ENCODE measurements around the gene BBLN.

The BBLN gene

DNA sequence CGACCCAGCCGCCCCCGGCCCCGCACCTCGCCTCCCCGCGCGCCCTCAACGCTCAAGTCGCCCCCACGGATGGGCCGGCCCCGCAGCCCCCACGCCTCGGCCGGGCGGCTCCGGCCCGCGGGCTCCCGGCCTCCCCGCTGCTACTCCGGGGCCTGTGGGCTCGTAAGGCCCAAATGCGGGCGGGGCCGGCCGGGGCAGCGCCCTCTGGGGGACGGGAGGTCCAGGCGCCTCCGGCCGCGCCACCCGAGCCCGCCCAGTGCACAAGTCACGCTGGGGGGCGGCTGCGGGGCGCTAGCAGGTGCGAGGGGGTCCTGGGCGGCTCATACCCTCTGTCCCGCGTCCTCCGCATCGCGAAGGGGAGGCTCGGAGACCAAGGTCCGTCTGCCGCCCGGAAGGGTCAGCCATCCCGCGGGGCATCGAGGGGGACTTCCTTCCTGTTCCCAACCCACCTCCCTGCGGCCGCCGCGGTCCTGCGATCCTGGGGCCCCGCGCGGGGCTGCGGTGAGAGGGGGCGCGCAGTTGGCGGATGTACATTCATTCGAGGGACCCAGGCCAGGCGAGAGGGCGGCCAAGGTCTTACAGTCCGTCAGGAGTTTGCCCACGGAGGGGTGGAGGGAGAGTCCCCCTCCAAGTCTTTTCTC is 31.5 kb downstream of the BBLN start, which contains the start of gene CIZ1:
Gene CIZ1, minus strand, starts transcription at position 167 of the 641 bp plus-strand sequence. CDS start 715 bp downstream, outside the sequence.
- peak; percentile 49 for DNase-seq (ENCODE audit: low read depth)

DNA sequence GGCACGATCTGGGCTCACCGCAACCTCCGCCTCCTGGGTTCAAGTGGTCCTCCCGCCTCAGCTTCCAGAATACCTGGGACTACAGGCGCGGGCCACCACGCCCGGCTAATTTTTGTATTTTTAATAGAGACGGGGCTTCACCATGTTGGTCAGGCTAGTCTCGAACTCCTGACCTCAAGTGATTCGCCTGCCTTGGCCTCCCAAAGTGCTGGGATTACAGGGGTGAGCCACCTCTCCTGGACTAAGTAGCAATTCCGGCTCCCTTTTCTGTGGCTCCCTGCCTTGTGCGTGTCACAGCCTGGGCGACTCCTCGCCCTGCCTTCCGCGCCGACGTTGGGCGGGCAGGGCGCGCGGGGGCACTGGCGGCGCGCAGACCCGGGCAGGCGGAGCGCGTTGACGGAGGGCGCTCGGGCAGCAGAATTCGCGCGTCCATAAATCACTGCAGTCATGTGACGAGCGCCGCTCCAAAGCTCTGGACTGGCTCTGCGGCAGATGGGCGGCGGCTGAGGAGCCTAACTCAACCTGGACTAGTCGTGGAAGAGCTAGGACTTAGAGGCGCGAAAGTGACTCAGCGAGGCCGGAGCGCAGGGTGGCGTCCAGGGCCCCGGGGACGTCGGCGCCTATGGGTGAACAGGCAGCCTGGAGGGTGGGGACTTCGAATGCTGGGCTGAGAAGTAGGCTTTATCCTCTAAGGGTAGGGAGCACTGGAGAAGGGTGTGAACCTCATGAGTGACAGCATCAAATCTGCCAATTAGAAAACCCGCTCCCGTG is 32.7 kb downstream of the BBLN start:
- no peak for DNase-seq (ENCODE audit: low read depth)

DNA sequence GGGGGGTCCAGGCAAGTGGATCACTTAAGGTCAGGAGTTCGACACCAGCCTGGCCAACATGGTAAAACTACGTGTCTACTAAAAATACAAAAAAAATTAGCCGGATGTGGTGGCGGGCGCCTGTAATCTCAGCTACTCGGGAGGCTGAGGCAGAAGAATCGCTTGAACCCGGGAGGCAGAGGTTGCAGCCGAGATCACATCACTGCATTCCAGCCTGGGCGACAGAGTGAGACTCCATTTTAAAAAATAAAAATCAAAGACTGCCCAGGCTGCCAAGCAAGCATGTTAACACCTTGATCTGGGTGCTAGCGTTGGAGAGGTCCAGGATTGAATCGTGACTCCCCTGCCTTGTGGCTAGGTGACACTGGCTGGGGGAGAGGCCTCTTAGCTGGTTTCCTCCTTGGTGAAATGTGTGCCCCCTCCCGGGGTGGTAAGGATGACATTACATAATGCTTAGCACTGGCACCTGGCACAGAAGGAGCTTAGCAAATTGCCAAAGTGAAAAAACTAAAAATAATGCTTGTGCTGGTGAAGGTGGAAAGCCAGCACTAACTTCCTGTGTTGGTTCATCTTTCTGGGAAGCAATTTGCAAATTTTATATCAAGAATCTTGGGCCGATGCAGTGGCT is 33.5 kb downstream of the BBLN start:
- DNase-seq (ENCODE audit: low read depth): no peak

DNA sequence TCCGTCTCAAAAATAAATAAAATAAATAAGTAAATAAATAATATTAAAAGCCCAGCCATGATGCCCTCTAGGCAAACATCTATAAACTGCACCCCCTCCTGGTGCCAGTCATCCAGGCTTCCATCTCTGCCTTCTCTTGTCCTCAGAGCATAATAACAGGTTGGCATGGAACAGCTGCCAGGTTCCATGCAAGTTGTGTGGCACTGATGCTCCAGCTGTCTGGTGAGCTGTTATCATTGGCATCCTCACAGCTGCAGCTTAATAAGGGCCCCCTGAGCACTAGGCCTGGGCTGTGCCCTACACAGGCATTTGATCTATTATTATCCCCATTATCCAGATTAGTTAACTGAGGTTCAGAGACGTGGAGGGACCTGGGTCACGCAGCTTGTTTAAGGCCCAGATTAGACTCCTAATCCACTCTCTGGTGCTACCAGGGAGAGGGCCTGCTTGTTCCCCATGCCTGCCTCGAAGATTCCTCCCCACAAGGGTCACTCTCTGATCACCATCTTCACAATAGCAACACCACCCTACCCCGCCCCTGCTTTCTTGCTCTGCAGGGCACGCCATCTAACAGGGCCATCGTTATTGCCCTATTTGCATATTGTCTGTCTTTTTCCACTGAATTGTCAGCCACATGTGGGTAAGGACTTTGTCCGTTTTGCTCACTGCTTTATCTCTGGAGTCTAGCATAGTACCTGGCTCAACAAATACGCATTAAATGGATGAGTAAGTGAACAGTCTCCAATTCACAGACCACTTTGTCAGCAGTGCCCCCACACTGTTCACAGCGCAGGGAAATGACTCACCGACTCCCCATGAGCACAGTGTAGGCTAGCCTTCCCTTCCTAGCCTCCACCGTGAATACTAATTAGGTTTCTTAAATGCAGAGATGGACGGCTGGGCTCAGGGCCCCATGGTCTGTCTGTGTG is 41.6 kb downstream of the BBLN start:
- no peak for DNase-seq (ENCODE audit: low read depth)

DNA sequence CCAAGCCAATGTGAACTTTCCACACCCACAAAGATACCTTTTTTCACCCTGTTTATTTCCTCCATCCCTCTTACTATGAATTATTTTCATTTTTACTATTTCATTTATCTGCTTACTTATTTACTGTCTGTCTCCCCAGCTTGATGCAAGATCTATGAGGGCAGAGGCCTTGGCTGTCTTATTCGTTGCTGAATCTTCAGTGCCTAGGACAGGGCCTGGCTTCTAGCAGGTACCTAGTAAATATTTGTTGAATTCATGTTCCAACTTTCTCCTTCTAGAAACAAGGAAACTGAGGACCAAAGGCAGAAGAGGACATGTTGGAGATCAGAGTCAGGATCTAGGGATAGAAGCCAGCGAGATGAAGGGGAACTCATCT is 42.6 kb downstream of the BBLN start:
- no peak for DNase-seq (ENCODE audit: low read depth)

DNA sequence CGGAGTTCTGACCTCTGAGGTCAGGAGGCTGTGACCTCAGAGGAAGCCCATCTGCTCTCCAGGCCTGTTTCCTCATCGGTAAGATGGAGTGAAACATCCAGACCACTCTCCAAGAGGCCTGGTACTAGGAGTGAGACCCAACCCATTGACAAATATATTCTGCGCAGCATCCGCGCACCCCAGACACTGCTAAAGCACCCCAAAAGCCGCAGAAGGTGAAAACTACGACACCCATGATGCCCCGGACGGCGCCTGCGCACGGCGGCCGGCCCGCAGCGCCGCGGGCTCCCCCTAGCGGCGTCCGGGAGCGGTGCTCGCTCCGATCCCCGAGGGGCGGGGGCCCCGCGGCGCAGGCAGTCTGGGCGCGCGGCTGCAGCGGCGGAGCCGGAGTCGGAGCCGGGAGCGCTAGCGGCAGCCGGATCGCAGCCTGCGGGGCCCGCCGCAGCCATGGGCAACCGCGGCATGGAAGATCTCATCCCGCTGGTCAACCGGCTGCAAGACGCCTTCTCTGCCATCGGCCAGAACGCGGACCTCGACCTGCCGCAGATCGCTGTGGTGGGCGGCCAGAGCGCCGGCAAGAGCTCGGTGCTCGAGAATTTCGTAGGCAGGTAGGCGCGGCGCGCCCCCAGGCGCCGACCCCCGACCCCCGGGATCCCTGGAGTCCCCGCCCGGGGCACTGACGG is 43.1 kb downstream of the BBLN start, which contains the start of gene DNM1:
Gene DNM1, plus strand, starts transcription at position 356 of the 683 bp plus-strand sequence. Its CDS starts 92 bp downstream, at position 448.
- no peak for DNase-seq (ENCODE audit: low read depth)

GRCh38 chr9:128203707-128204551 is 43.9 kb downstream of the BBLN start:
- DNase-seq (ENCODE audit: low read depth): no peak

DNA sequence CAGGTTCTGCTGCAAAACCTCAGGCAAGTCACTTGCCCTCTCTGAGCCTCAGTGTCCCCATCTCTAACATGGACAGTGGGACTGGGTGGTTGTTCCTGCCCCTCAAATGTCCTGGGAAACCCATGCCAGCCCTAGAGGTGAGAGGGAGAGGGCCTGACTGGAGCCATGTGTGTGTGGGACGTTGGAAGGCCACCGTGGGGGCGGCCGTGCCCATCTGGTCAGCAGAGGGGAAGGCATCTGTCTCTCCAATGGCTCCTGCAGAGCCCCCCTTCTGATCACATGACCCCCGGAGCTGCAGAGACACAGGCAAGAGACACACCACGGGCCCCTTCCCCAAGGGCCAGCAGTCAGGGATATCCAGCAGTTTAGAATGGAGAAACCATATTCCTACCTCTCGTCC is 44.8 kb downstream of the BBLN start:
- DNase-seq (ENCODE audit: low read depth): no peak

GRCh38 chr9:128205296-128205944 is 45.4 kb downstream of the BBLN start:
- no peak for DNase-seq (ENCODE audit: low read depth)

DNA sequence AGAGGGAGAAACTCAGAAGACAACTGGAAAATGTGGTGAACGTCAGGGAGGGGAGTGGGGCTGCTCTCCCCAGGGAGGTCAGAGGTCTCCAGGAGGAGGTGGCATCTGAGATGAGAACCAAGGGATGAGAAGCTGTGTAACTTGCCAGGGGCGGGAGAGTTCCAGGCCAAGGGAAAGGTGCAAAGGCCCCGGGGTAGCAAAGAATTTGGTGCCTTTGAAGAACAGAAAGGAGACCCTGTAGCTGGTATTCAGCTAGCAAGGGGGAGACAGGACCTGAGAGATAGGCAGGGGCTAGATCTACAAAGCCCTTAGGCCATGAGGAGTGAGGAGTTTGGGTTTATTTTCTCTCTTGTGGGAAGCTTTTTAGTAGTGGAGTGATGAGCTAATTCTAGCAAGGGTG is 46.4 kb downstream of the BBLN start:
- no peak for DNase-seq (ENCODE audit: low read depth)

DNA sequence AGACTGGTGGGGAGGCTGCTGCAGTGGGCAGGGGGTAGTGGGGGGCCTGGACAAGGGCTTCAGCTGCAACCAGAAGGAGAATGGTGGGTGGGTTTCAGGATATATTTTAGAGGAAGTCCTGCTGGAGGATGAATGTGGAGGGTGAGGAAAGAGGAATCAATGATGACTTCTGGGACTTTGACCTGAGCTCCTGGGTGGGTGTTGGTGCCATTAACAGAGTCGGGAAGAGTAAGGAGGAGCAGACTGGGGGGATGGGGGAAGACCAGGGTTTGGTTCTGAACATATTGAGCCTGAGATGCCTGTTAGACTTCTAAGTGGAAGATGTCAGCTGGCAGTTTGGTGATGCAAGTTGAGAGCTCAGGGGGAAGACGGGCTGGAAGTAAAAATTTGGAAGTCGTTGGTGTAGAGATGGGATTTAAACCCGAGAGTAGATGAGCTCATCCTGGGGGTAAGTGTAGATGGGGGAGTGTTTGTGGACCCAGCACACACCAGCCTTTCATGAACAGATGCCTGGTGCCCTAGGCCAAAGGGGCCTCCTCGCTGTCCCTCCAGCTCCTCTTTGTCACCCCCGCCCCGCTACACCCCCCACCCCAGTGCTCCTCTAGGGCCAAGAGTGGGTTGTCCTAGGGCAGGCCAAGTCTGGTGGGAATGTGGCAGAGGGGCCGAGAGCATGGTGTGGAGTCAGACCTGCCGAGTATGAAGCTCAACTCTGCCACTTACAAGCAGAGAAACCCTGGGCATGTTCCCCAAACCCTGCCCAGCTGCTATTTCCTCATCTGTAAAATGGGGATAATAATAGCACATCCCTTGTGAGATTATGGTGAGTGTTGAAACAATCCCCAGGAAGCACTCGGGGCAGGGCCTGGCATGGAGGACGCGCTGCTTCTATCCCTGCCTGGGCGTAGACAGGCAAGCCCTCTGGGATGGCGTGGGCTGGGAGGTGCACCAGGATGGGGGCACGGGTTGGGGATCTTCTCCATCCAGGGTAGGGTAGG is 47.1 kb downstream of the BBLN start:
- no peak for DNase-seq (ENCODE audit: low read depth)

DNA sequence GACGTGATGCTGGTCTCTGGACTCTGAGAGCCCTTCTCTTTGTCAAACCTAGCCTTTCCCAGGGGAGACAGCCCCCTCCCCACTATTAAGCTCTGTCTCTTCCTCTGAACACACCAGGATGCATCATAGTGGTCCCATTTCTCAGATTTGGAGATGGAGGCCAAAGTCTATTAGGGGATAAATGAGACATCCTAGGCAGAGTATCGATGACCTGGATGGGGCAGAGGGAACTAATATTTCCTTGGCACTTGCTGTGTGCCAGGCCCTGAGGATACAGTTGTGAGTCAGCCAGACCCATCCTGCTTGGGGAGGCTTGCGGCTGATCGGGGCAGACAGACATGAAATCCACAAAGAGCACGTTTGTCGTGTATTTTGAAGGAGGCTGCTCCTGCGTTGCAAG is 48.3 kb downstream of the BBLN start:
- DNase-seq (ENCODE audit: low read depth): no peak

DNA sequence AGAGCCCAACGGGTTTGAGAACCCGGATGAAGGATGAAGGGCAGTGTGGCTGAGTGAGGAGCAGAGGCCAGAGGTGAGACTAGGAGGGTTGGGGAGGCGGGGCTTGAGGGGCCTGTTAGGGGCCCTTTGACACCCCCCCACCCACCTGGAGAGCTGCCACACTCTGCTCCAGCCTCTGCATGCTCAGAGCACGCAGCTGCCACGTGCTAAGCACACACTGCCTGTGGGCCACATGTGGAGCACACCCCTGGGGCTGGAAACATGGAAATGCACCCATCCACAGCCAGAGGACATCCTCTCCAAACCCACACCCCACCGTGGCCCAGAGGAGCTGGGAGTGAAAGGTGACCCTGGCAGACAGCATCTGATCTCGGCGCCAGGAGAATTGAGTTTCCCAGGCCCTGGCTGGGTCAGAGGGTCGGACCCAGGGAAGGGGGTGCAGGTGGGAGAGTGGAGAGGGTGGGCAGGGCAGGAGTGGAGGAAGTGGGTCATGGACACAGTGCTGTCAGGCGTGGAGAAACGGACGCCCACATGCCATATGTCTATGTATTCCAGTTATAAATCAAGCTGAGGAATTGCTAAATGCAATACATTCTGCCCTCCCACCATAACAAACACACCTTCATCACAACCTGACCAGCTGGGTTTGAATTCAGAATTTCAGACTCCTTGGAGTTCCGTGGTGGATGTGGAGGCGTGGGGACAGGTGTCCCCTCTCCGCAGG is 49.0 kb downstream of the BBLN start:
- no peak for DNase-seq (ENCODE audit: low read depth)

- DNase-seq (ENCODE audit: low read depth): no peak
Measured at GRCh38 chr9:128211186-128211980, 51.3 kb downstream of the BBLN start.

GRCh38 chr9:128211981-128212281 is 51.9 kb downstream of the BBLN start:
- no peak for DNase-seq (ENCODE audit: low read depth)
